ENCODE measurements around the gene FASLG.

Gene FASLG

GRCh38 chr1:172630868-172631267, 28.0 kb upstream of the FASLG start:
- TF ChIP-seq, protein P1, sequence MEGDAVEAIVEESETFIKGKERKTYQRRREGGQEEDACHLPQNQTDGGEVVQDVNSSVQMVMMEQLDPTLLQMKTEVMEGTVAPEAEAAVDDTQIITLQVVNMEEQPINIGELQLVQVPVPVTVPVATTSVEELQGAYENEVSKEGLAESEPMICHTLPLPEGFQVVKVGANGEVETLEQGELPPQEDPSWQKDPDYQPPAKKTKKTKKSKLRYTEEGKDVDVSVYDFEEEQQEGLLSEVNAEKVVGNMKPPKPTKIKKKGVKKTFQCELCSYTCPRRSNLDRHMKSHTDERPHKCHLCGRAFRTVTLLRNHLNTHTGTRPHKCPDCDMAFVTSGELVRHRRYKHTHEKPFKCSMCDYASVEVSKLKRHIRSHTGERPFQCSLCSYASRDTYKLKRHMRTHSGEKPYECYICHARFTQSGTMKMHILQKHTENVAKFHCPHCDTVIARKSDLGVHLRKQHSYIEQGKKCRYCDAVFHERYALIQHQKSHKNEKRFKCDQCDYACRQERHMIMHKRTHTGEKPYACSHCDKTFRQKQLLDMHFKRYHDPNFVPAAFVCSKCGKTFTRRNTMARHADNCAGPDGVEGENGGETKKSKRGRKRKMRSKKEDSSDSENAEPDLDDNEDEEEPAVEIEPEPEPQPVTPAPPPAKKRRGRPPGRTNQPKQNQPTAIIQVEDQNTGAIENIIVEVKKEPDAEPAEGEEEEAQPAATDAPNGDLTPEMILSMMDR (IDR thresholded peaks at IDR 0.05; ENCODE audit: extremely low read depth, missing control alignments) = no peak
- DNase-seq (ENCODE audit: low spot score) = no peak

- TF ChIP-seq, protein P1 (IDR thresholded peaks at IDR 0.05; ENCODE audit: extremely low read depth, missing control alignments) = no peak
- no peak for DNase-seq (ENCODE audit: low spot score)
Observed at GRCh38 chr1:172637522-172637921, 21.4 kb upstream of the FASLG start.

GRCh38 chr1:172638249-172638648, 20.7 kb upstream of the FASLG start:
- no peak for DNase-seq (ENCODE audit: low spot score)
- TF ChIP-seq, protein P1 (IDR thresholded peaks at IDR 0.05; ENCODE audit: extremely low read depth, missing control alignments) = no peak

DNA sequence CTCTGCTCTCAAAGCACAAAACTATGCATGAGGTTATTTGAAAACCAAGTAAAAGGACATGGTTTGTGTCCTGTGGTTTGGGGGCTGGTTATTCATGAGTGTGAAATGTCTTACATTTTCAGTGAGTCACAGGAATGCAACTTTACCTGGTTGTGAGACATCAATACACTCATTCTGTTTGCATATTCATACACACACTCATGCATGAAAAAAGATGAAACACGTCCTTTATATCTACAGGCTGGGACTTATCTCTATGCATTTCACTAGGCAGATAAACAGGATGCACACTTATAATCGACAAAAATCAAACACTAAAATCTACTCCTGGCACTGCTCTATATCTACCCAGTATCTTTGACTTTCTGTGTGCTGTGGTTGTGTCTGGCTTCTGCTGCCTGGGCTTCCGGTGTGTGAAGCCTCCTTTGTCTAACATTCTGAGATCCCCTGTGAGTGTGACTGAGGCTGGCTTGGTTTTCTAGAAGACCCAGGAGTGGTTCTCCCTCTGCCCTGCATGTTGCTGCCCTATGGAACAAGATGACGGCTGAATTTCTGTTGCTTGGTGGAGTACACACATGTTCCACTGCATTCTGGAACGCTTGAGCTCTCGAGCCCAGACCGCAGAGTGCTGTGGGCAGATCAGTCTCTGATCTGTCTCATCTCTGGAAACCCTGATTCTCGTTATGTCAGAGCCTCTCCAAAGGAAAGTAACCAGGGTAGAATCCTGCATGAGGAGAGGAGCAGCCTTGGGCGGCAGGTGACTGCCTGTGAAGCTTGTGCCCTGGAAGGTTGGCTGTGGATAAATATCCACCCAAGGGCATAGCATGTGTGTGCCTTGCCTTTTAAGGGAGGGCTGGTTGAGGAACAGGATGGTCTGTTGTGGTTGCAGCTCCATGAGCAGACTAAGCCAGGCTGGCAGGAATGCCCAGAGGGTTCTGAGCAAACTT, 19.7 kb upstream of the FASLG start:
- TF ChIP-seq, protein P1 (IDR thresholded peaks at IDR 0.05; ENCODE audit: extremely low read depth, missing control alignments) = no peak
- DNase-seq (ENCODE audit: low spot score) = peak; percentile 52

DNA sequence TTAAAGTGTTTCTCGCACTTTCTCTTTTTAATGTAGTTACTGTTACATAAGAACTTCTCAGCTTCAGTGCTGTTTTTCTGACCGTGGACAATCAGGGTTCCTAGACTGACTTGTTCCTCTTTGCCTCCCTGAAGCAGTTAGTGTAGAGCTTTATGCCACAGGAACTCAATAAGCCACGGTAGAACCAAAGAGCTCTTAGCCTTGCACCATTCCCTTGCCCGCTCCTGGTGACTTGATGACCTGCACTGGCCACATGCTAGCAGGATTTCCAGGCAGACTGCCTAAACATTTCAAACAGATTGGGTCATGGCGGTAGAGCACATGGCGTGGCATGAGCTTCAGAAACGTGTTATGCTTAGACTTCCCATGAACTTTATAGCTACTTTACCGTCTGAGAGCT, 18.8 kb upstream of the FASLG start:
- TF ChIP-seq, protein P1 (IDR thresholded peaks at IDR 0.05; ENCODE audit: extremely low read depth, missing control alignments) = no peak
- DNase-seq (ENCODE audit: low spot score) = no peak

GRCh38 chr1:172641492-172641891, 17.4 kb upstream of the FASLG start:
- TF ChIP-seq, protein P1 (IDR thresholded peaks at IDR 0.05; ENCODE audit: extremely low read depth, missing control alignments) = no peak
- no peak for DNase-seq (ENCODE audit: low spot score)

DNA sequence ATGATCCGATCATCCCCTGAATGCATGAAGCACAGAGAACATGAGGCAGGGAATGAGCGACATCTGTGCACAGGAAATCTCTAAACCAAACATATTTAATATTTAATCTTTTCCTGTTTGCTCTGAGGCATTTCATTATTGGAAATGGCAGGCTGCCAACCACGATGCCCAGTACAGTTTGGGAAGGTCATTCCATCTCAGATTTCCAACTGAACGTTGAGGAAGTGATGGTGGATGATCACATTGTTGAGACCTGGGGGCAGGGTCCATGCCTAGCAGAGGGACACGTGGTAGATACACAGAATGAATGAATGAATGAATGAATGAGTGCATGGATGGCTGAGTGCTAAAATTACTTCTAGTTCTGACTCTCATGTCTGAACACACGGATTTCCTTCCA, 15.9 kb upstream of the FASLG start:
- TF ChIP-seq, protein P1 (IDR thresholded peaks at IDR 0.05; ENCODE audit: extremely low read depth, missing control alignments) = no peak
- DNase-seq (ENCODE audit: low spot score) = no peak

All from GM20000 (cell line).